Putamen (tissue), 1 donor: ENCODE measurements around the gene CLCF1.
"Not testable (repeated sequence)": the region's sequence is repeated elsewhere in the genome, so short reads cannot be mapped to it uniquely, and the experiment has no call there.

Experiments
- DNase-seq: peaks from one replicate; pipeline ENCODE4 v3.0.0-alpha.2; 2016; ENCODE audit warnings: low spot score

The CLCF1 gene

GRCh38 chr11:67408437-67409200, 35.2 kb upstream of the CLCF1 start:
- DNase-seq, result no peak

DNA sequence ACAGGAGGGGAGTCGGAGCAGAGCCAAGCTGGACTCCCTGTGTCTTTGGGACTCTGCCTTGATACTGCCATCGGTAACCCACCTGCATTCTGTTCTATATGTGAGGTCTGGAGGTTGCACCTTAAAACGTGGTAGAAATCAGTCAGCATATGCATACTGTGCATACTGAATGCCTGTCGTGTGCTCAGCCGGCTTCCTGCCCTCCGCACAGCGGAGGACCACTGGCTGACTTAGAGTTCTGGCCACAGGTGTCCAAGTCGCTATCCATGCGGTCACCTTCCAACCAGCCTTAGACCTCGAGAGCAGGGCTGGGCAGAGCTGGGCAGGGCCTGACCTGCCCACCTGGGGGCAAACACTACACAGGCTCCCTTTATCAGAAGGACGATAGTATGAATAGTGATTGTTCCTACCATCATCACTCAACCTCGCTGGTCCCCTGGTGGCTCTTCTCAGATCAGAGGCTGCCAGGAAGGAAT, 34.3 kb upstream of the CLCF1 start:
- DNase-seq, result no peak

DNA sequence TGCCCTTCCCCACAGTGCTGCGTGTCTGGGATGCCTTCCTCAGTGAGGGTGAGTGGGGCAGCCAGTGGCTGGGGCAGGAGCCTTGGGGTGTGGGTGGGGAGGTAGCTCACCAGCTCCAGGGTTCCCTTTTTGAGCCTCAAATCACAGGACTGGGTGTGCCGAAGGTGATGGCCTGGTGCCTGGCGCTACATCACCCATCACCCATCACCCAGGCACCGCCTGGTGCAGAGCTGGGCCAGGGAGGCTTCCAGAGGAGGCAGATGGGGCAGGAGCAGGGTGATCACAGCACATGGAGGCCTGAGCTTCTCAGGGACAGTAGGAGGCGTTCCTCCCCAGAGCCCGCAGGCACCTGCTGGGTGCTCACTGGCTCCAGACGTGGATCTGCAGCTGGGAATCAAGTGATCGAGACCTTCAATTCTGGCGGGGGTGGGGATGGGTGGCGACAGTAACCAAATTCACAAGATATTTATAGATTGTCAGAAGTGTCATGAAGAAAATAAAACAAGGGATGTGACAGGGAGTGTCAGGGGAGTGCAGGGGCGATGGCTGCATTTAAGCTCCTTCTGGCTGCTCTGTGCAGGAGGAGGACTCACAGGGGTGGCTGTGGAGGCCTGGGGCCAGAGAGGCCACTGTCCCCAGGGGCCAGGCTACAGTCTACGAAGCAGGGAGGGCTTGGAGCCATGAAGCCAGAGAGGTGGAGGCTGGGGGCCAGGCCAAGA, 33.7 kb upstream of the CLCF1 start:
- peak; percentile 87 for DNase-seq

GRCh38 chr11:67406420-67406968, 33.1 kb upstream of the CLCF1 start:
- no peak for DNase-seq

GRCh38 chr11:67405688-67406339, 32.4 kb upstream of the CLCF1 start:
- no peak for DNase-seq

DNA sequence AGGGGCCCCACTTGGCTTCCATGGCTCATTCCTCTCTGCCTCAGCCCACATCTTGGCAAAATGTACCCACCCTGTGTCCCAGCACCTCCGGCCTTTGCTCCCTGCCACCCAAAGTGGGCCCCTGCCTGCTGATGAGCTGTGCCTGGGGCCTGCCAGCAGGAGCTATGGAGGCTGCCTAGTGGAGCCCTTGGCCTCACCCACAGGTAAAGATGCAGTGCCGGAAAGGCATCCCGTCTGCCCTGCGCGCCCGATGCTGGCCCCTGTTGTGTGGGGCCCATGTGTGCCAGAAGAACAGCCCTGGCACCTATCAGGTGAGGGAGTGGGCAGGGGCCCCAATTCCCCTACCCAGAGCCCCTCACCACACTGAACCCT, 31.8 kb upstream of the CLCF1 start:
- no peak for DNase-seq

- no peak for DNase-seq
Observed at GRCh38 chr11:67404515-67405195, 31.3 kb upstream of the CLCF1 start.

DNA sequence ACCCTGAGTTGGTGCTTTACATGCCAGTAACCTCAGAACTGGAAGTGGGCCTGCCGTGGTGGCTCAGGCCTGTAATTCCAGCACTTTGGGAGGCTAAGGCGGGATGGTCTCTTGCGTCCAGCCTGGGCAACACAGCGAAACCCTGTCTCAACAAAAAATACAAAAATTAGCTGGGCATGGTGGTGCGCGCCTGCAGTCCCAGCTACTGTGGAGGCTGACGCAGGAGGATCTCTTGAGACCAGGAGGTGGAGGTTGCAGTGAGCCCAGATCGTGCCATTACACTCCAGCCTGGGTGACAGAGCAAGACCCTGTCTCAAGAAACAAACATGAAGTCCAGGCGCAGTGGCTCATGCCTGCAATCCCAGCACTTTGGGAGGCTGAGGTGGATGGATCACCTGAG, 29.7 kb upstream of the CLCF1 start:
- DNase-seq, result not testable (repeated sequence)

GRCh38 chr11:67402192-67402839, 28.9 kb upstream of the CLCF1 start:
- not testable (repeated sequence) for DNase-seq

GRCh38 chr11:67401495-67402191, 28.2 kb upstream of the CLCF1 start, which contains the start of gene PPP1CA:
Gene PPP1CA, minus strand, starts transcription at chr11:67401858. Its CDS starts 76 bp downstream, at chr11:67401782.
- DNase-seq, result peak; percentile 93

DNA sequence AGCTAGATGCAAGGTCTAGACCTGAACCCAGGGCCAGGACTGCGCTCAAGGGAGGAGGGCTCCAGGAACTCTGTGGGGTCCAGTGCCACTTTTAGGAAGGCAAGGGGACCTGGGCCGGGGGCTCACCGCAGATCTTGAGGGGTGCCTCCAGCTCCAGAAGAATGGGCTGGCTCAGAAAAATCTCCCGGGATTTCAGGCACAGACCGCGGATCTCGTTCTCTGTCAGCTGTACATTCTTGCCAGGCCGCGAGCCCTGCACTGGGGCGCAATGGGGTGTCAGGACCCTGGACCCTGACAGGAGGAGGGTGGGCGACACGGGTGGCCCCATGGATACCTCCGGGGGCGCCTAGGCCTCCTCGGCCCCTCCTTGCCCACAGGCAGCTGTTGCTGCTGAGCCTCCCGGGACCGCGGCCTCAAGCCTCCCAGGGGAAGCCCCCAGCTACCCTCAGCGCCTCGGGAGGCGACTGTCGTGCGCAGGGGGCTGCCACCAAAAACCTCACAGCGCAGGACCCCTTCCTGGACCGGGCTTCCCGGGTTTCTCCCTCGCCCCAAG, 27.6 kb upstream of the CLCF1 start:
- DNase-seq, result no peak

- no peak for DNase-seq
Observed at GRCh38 chr11:67400251-67400941, 27.0 kb upstream of the CLCF1 start.

DNA sequence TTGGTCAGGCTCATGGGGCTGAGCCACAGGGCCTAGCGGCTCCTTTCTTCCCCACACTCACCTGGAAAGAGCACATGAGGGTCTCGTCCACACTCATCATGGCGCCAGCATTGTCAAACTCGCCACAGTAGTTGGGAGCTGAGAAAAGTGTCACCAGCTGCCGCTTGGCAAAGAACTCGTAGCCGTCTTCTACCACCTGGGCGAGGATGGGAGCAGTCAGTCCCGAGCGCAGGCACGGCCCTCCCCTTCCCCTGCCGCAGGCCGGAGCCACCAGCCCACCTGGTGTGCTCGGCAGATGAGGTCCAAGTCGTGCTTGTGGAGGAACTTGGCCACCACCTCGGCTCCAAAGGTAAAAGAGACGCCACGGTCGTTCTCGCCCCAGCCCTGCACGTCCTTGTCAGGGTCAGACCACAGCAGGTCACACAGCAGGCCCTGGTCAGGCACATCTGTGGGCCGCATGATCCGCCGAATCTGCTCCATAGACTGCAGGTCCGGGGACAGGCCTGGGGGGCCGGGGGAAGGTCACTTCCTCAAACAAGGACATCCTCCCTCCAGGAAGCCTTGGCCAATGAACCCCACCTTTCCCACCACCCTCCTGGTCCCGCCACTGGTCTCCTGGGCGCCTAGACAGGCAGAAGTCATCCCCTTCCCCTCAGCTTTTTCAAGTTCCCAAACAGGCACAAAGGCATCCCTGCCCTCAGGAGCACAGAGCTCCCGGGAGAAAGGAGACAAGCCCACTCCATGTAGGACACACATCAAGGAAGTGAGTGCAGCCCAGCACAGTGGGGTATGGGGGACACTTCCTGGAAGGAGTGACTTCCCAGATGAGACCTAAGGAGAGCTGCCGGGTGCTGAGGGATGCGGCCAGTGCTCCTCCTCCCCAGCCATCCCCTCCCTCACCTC, 25.5 kb upstream of the CLCF1 start:
- DNase-seq, result no peak

- no peak for DNase-seq
Observed at GRCh38 chr11:67397986-67398660, 24.7 kb upstream of the CLCF1 start.

- DNase-seq, result no peak
Observed at GRCh38 chr11:67397536-67397935, 24.1 kb upstream of the CLCF1 start.

GRCh38 chr11:67396587-67397389, 23.4 kb upstream of the CLCF1 start:
- DNase-seq, result no peak

DNA sequence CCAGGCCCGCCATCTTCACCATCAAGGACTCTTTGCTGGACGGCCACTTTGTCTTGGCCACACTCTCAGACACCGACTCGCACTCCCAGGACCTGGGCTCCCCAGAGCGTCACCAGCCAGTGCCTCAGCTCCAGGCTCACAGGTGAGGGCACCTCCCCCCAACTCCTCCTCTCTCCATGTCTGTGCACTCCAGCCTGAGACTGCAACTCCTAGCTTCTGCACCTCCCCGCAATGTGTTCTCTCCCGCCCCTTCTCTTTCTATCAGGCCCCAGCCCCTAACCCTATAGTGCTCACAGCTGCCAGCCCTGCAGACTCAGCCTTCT, 22.8 kb upstream of the CLCF1 start:
- no peak for DNase-seq
